Measurements from ENCODE around the gene PA2G4. TPM values are rescaled to one million over a fixed set of nuclear protein-coding genes. Genes with fewer than 3 reads are reported as not detected.
A peak's percentile ranks its signal among the peaks of the same experiment; 100 is the strongest.

Gene PA2G4
- total RNA-seq, 2 donors from 2014 or later = 128 to 161 TPM

DNA sequence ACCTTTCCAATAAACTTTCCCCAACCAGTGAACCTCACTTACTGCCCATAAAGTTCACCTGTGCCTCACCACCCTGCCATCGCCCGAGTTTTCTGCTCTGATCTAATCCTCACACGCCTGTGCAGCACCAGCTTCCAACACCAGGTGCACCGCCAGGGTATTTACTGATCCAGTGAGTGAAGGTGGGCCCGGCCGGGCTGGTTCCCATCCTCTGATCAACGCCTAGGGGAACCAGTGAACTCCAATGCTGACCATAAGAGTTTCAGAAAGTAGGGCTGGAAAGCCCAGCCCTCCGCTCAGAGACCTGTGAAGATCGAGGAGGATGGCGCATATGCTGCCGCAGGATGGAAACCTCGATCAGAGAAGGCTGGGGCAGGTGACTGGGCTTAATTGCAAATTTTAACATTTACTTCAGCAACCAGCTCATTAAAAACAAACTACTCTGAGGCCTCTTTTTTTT is 47.3 kb downstream of the PA2G4 start:
- TF ChIP-seq, protein P1, sequence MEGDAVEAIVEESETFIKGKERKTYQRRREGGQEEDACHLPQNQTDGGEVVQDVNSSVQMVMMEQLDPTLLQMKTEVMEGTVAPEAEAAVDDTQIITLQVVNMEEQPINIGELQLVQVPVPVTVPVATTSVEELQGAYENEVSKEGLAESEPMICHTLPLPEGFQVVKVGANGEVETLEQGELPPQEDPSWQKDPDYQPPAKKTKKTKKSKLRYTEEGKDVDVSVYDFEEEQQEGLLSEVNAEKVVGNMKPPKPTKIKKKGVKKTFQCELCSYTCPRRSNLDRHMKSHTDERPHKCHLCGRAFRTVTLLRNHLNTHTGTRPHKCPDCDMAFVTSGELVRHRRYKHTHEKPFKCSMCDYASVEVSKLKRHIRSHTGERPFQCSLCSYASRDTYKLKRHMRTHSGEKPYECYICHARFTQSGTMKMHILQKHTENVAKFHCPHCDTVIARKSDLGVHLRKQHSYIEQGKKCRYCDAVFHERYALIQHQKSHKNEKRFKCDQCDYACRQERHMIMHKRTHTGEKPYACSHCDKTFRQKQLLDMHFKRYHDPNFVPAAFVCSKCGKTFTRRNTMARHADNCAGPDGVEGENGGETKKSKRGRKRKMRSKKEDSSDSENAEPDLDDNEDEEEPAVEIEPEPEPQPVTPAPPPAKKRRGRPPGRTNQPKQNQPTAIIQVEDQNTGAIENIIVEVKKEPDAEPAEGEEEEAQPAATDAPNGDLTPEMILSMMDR (conservative IDR thresholded peaks at IDR 0.05) = peak; percentile 79
- H3K27ac ChIP-seq (ENCODE audit: low read depth, low read length) = peak overlapping the region; percentile 70
- H3K9ac ChIP-seq (ENCODE audit: extremely low read depth, low read length, poor library complexity, severe bottlenecking) = peak overlapping the region; percentile 78
- peaks cover 19% of the 10 kb centered on the region for H3K36me3 ChIP-seq (ENCODE audit: control insufficient read depth, insufficient read depth, low read length)
- Mint-ChIP-seq H3K4me3 (peak overlapping the region; percentile 85), H3K9me3 (no peaks in the 10 kb centered on the region), H3K36me3 (ENCODE audit: low read depth) (peaks cover 12% of the 10 kb centered on the region), H3K27me3 (ENCODE audit: insufficient read depth) (no peaks in the 10 kb centered on the region), H3K27ac (peak overlapping the region; percentile 95), H3K4me1 (peaks cover 34% of the 10 kb centered on the region)
- H3K9me3 ChIP-seq (ENCODE audit: control insufficient read depth, low read length) = no peaks in the 10 kb centered on the region
- peak overlapping the region; percentile 92 for H3K4me3 ChIP-seq (ENCODE audit: low read length)
- no peaks in the 10 kb centered on the region for H3K27me3 ChIP-seq (ENCODE audit: control insufficient read depth, insufficient read depth, low read length, poor library complexity, severe bottlenecking)
- peaks cover 12% of the 10 kb centered on the region for H3K4me1 ChIP-seq (ENCODE audit: control insufficient read depth, insufficient read depth, low read length)
- peak; percentile 93 for DNase-seq
- 13 to 16% methylated on average over 5 to 12 of the region's 12 CpGs for WGBS, 2 experiments (ENCODE audit: insufficient coverage in 1 of 2, insufficient read length in 1 of 2)

- peak within 1 kb of the TSS; percentile 95 for H3K27ac Mint-ChIP-seq
- Histone ChIP-seq H3K4me1 (ENCODE audit: control insufficient read depth, insufficient read depth, low read length) (peaks cover 12% of the 10 kb centered on the region), H3K9ac (ENCODE audit: extremely low read depth, low read length, poor library complexity, severe bottlenecking) (peak within 1 kb of the TSS; percentile 78), H3K9me3 (ENCODE audit: control insufficient read depth, low read length) (no peaks in the 10 kb centered on the region), H3K36me3 (ENCODE audit: control insufficient read depth, insufficient read depth, low read length) (peaks cover 19% of the 10 kb centered on the region), H3K27ac (ENCODE audit: low read depth, low read length) (peak within 1 kb of the TSS; percentile 70), H3K4me3 (ENCODE audit: low read length) (peak within 1 kb of the TSS; percentile 92), H3K27me3 (ENCODE audit: control insufficient read depth, insufficient read depth, low read length, poor library complexity, severe bottlenecking) (no peaks in the 10 kb centered on the region)
- 0% methylated on average over 10 to 36 of the region's 37 CpGs for WGBS, 2 experiments (ENCODE audit: insufficient coverage in 1 of 2, insufficient read length in 1 of 2)
- H3K4me3 Mint-ChIP-seq = peak within 1 kb of the TSS; percentile 85
- TF ChIP-seq, protein P1 (conservative IDR thresholded peaks at IDR 0.05) = no peak
- H3K9me3 Mint-ChIP-seq = no peaks in the 10 kb centered on the region
- H3K4me1 Mint-ChIP-seq = peaks cover 35% of the 10 kb centered on the region
- peaks cover 12% of the 10 kb centered on the region for H3K36me3 Mint-ChIP-seq (ENCODE audit: low read depth)
- no peaks in the 10 kb centered on the region for H3K27me3 Mint-ChIP-seq (ENCODE audit: insufficient read depth)
- DNase-seq = peak; percentile 98
Observed at GRCh38 chr12:56152132-56152755, 47.9 kb downstream of the PA2G4 start, which contains the start of gene MYL6B. MYL6B (plus strand) TSS chr12:56152587; CDS start chr12:56153919, 1,332 bp downstream.

DNA sequence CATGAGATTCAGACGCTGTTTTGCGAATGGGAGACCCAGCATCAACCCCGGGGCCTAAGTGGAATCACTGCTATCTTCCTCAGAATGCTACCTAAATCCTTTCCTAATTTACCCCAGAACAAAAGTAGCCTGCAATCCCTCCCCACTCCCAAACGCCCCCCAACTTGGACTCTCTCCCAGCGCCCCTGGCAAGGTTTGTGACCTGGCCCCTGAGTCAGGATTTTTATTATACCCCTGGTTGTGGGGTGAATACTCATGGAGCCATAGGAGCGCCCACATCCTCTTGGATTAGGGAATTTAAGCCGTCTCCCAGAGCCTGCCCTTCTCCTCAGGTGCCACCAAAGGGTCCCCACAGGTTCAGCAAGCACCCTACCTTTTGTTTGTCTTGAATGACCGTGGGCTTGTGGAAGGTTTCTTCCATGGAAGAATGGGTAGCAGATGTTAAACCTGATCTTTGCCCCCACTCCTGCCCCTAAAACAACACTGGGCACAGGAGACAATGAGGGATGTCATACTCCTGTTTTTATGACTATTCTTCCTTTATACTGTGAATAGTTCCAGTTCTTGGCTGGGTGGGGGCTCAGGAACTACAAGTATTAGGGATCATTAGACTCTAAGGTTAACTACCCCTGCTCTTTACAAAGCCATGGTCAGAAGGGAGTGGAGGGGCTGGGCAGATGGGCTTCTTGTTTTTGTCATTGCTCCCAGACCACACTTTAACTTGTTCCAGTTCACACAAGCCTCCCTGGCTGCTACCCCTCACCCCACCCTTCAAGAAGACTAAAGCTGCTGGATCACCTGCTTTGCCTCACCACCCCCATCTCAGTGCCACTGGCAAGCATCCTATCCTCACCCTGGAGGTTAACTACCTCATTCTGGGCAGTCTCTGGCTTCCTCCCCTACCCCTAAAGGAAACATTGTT is 48.7 kb downstream of the PA2G4 start:
- Histone ChIP-seq H3K4me3 (ENCODE audit: low read length) (peak overlapping the region; percentile 92), H3K27me3 (ENCODE audit: control insufficient read depth, insufficient read depth, low read length, poor library complexity, severe bottlenecking) (no peaks in the 10 kb centered on the region), H3K27ac (ENCODE audit: low read depth, low read length) (no peak overlapping the region), H3K36me3 (ENCODE audit: control insufficient read depth, insufficient read depth, low read length) (peaks cover 19% of the 10 kb centered on the region), H3K4me1 (ENCODE audit: control insufficient read depth, insufficient read depth, low read length) (peaks cover 12% of the 10 kb centered on the region), H3K9ac (ENCODE audit: extremely low read depth, low read length, poor library complexity, severe bottlenecking) (peak overlapping the region; percentile 78), H3K9me3 (ENCODE audit: control insufficient read depth, low read length) (no peaks in the 10 kb centered on the region)
- TF ChIP-seq, protein P1 (conservative IDR thresholded peaks at IDR 0.05) = no peak
- Mint-ChIP-seq H3K36me3 (ENCODE audit: low read depth) (peaks cover 12% of the 10 kb centered on the region), H3K4me1 (peaks cover 41% of the 10 kb centered on the region), H3K4me3 (peak overlapping the region; percentile 85), H3K9me3 (no peaks in the 10 kb centered on the region), H3K27me3 (ENCODE audit: insufficient read depth) (no peaks in the 10 kb centered on the region), H3K27ac (peak overlapping the region; percentile 95)
- DNase-seq = no peak
- WGBS, 2 experiments (ENCODE audit: insufficient coverage in 1 of 2, insufficient read length in 1 of 2) = 17% methylated on average over 8 of the region's 8 CpGs; no CpG with 5 or more reads in 1 of the 2 experiments
